IPS DF 6.9 (cell line): ENCODE data around the gene FER.

Experiments
- DNase-seq: peaks from one replicate; pipeline ENCODE4 v3.0.0-alpha.2; 2013; ENCODE audit warnings: low read depth, low spot score
- H3K27ac ChIP-seq: one replicate; pipeline ENCODE4 v1.5.1; 2013; ENCODE audit warnings: low read length, control low read depth
- H3K27me3 ChIP-seq: 2 replicates; pipeline ENCODE4 v1.6.1; 2013; ENCODE audit warnings: mild to moderate bottlenecking, low read length; ENCODE audit not compliant: control insufficient read depth, insufficient read depth
- H3K36me3 ChIP-seq: 2 replicates; pipeline ENCODE4 v1.6.1; 2013; ENCODE audit warnings: low read length; ENCODE audit not compliant: control insufficient read depth, insufficient read depth
- H3K4me1 ChIP-seq: 2 replicates; pipeline ENCODE4 v1.6.1; 2013; ENCODE audit warnings: low read length; ENCODE audit not compliant: control insufficient read depth, insufficient read depth
- H3K4me3 ChIP-seq: 2 replicates; pipeline ENCODE4 v1.5.1; 2013; ENCODE audit warnings: mild to moderate bottlenecking, low read length
- H3K9me3 ChIP-seq: 2 replicates; pipeline ENCODE4 v1.6.1; 2013; ENCODE audit warnings: low read length, inconsistent platforms; ENCODE audit not compliant: control insufficient read depth, insufficient read depth
- WGBS: extraction: QIAGEN DNeasy Blood & Tissue Kit; methylation state at CpG from one replicate; pipeline ENCODE4 v1.1.7; 2013; ENCODE audit warnings: mixed read lengths, missing lambda C conversion rate; ENCODE audit not compliant: insufficient read length, insufficient coverage; 5-methylcytosine and 5-hydroxymethylcytosine counted together

FER gene

DNA sequence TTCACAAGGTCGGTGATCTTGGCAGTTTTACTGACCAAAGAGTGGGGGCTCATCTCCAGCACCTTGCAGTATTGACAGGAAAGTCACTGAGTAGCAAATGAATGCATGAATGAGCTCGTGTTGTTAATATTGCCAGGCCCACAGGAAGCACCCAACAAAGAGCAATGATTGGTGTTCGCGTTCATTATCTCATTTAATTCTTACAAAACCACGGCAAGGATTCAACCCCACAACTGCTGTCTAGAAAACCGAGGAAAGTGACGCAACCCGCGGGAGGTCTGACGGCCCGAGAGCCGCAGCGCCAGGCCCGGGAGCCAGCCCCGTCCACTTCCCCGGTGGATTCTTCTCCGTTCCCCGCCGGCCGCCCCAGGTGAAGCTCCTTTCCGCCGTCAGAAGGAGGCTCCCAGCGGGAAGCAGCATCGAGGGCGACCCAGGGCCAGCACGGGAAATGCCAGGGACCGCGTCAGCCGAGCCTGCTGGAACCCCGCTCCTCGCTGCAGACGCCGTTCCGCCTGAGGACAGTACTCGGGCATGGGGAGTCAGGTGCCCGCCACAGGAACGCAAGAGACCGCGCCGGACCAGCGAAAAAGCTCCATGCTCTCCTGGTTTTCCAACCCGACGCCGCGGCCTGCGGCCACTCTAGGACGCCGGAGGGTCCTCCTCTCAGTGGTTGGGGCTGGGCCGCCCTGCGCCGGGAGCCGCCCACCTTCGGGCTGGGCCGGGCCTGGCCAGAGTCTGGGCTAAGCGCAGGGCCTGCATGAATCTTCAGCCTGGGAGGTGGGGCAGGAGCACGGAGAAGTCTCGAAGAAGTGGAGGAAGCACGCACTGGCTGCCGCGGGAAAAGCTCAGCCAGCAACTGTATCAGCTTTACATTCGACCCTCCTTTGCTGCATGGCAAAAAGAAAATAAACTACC lies 19.8 kb upstream of the FER start:
- no peaks in the 10 kb centered on the region for H3K27me3 ChIP-seq
- no CpG with 5 or more reads among the region's 61 CpGs for WGBS
- H3K9me3 ChIP-seq = no peaks in the 10 kb centered on the region
- H3K36me3 ChIP-seq = no peaks in the 10 kb centered on the region
- peak overlapping the region; percentile 53; the same call in 1 of the 2 replicates for H3K4me3 ChIP-seq
- peak; percentile 79 for DNase-seq
- 0 out of 2 replicates have a peak, but pooled peaks cover 2% of the 10 kb centered on the region for H3K4me1 ChIP-seq
- no peak overlapping the region for H3K27ac ChIP-seq

DNA sequence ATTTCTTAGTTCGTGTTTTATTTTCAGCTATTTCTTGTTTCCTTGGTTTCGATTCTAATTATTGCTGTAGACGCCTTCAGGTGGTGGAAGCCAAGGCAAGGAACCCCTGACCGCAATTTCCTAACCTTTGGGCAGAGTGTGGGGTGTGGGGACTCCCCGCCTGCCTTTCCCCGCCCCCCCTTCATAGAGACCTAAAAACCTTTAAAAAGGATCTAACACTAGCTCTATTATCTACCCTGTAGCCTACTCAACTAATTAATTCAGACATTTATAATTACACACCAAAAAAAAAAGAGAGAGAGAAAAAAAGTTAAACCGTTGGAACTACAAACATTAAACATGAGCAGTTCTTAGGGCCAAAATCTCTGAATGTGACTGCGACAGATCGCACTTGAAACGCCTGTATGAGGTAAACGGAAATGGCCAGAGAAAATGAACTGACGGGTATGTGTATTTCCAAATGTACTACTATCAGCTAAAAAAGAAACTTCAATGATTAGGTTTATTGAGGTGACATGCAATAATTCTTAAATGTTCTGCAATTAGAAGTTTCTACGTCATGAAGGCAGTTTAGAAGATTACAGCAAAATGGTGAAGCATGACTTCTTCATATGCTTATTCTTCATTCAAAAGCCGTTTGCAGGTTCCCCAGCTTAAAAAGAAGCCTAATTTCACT lies 19.0 kb upstream of the FER start:
- DNase-seq = no peak
- no peaks in the 10 kb centered on the region for H3K27me3 ChIP-seq
- no peaks in the 10 kb centered on the region for H3K36me3 ChIP-seq
- WGBS = no CpG with 5 or more reads among the region's 14 CpGs
- H3K4me1 ChIP-seq = 0 out of 2 replicates have a peak, but pooled peaks cover 2% of the 10 kb centered on the region
- H3K4me3 ChIP-seq = peak overlapping the region; percentile 53; the same call in 1 of the 2 replicates
- H3K27ac ChIP-seq = no peak overlapping the region
- no peaks in the 10 kb centered on the region for H3K9me3 ChIP-seq

DNA sequence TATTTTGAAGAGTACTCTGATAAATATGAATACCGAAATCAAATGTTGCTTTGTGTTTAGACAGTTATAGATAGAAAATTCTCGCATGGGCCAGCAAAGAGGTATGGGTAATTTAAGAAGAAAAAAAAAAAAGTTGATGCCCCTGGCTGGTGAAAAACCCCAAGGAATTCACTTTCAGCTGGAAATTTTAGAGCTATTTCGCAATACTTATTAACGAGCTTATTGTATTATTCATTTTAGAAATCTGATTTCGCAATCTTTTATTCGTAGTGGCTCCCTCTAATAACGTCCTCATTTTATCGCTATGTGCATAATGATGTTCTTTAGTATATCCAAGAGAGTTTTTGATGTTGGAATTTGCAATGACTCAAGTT lies 18.5 kb upstream of the FER start:
- 0 out of 2 replicates have a peak, but pooled peaks cover 2% of the 10 kb centered on the region for H3K4me1 ChIP-seq
- H3K36me3 ChIP-seq = no peaks in the 10 kb centered on the region
- no peak overlapping the region for H3K27ac ChIP-seq
- DNase-seq = no peak
- H3K9me3 ChIP-seq = no peaks in the 10 kb centered on the region
- H3K4me3 ChIP-seq = no peak overlapping the region
- no CpG with 5 or more reads among the region's 8 CpGs for WGBS
- no peaks in the 10 kb centered on the region for H3K27me3 ChIP-seq

DNA sequence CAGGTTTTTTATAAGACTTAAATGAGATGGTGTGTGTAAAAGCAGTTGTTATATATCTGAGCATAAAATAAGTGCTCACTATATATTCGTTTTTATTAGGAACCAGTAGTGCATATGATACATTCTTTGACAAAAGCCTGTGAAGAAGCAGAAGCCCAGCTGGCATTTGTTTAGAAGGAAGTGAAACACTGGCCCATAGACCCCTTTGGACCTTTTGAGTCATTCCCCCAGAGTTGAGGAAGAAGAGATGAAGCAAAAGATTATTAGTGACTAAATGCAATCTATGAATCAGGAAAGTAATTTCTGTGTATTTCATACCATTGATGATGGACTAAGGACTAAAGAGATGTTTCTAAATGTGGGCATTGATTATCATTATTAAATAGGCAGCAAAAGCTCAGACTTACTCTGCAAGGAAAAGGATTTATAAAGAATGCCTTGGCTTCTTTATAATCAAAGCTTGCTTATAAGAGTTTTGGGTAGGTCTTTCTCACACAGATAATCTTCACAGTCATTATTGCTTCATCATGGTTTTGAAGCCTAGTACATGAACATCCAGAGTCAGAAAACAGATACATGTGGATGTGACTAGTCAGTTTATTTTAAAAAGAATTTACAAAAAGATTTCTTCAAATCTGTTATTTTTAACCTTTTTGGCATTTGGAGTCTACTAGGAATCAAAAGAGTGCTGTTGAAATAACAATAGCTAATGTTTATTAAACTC lies 16.9 kb upstream of the FER start:
- Histone ChIP-seq H3K36me3 (no peaks in the 10 kb centered on the region), H3K4me3 (no peak overlapping the region), H3K9me3 (no peaks in the 10 kb centered on the region), H3K27ac (no peak overlapping the region), H3K4me1 (0 out of 2 replicates have a peak, but pooled peaks cover 2% of the 10 kb centered on the region), H3K27me3 (no peaks in the 10 kb centered on the region)
- no CpG with 5 or more reads among the region's 1 CpG for WGBS
- DNase-seq = no peak

DNA sequence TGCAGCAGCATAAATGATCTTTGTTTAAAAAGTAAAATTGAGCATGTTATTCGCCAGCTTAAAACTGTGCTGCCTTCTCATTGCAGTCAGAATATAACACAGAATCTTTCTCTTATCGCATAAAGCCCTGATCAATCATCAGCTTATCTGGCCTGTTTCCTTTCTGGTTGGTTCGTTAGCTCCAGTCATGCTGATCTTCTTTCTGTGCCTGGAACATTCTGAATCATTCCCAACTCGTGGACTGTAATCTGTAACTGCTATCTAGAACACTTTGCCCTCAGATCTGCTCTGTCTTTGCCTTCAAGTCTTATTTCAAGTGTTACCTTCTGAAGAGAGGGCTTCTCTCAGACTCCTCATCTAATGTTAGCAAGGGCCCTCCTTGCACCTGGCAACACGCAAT lies 11.9 kb upstream of the FER start:
- no CpG with 5 or more reads among the region's 5 CpGs for WGBS
- Histone ChIP-seq H3K9me3 (no peaks in the 10 kb centered on the region), H3K36me3 (no peaks in the 10 kb centered on the region), H3K27me3 (no peaks in the 10 kb centered on the region), H3K4me3 (no peak overlapping the region), H3K4me1 (no peaks in the 10 kb centered on the region), H3K27ac (no peak overlapping the region)
- no peak for DNase-seq

DNA sequence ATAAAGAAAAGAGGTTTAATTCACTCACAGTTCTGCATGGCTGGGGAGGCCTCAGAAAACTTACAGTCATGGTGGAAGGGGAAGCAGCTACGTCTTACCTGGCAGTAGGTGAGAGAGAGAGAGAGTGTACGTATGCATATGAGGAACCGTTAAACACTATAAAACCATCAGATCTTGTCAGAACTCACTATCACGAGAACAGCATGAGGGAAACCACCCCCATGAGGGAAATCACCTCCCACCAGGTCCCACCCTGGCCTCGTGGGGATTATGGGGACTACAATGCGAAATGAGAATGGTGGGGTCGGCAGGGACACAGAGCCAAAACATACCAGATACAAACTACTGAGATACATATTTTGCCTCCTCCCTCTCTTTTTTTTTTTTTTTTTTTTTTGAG lies 10.8 kb upstream of the FER start:
- no peaks in the 10 kb centered on the region for H3K4me1 ChIP-seq
- no peak overlapping the region for H3K27ac ChIP-seq
- no peaks in the 10 kb centered on the region for H3K36me3 ChIP-seq
- H3K27me3 ChIP-seq = no peaks in the 10 kb centered on the region
- no CpG with 5 or more reads among the region's 7 CpGs for WGBS
- no peak overlapping the region for H3K4me3 ChIP-seq
- DNase-seq = no peak
- H3K9me3 ChIP-seq = no peaks in the 10 kb centered on the region

DNA sequence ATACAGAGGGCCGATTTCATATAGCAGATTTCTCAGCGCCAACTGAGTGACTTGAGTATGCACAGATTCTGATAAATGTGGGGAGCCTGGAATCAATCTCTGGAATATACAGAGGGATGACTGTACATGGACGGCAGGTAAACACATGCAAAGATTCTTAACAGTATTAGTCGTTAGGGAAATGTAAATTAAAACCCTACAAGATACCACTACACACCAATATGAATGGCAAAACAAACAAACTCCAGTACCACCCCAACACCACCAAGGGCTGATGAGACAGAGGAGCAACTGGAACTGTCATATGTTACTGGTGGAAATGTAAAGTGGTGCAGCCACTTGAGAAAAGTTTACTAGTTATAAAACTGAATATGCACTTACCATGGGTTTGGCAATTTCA lies 8.3 kb upstream of the FER start:
- Histone ChIP-seq H3K27me3 (no peaks in the 10 kb centered on the region), H3K36me3 (no peaks in the 10 kb centered on the region), H3K4me3 (no peak overlapping the region), H3K4me1 (no peaks in the 10 kb centered on the region), H3K27ac (no peak overlapping the region), H3K9me3 (no peaks in the 10 kb centered on the region)
- WGBS = no CpG with 5 or more reads among the region's 4 CpGs
- no peak for DNase-seq

DNA sequence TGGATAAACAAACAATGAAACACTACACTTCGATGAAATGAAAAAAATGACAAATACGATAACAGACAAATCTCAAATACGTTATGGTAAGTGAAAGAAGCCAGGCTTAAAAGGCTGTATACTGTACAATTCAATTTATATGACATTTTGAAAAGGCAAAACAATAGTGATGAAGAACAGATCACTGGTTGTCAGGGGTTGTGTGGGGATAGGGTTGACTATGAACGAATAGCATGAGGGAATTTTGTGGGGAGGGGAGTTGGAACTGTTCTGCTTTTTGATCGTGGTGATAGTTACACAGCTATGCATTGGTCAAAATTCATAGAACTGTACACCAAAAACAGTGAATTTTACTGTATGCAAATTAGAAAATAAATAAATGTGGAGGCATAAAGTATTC lies 7.8 kb upstream of the FER start:
- no peaks in the 10 kb centered on the region for H3K9me3 ChIP-seq
- no peak for DNase-seq
- H3K27me3 ChIP-seq = no peaks in the 10 kb centered on the region
- WGBS = no CpG with 5 or more reads among the region's 5 CpGs
- H3K4me1 ChIP-seq = no peaks in the 10 kb centered on the region
- no peaks in the 10 kb centered on the region for H3K36me3 ChIP-seq
- H3K4me3 ChIP-seq = no peak overlapping the region
- no peak overlapping the region for H3K27ac ChIP-seq

DNA sequence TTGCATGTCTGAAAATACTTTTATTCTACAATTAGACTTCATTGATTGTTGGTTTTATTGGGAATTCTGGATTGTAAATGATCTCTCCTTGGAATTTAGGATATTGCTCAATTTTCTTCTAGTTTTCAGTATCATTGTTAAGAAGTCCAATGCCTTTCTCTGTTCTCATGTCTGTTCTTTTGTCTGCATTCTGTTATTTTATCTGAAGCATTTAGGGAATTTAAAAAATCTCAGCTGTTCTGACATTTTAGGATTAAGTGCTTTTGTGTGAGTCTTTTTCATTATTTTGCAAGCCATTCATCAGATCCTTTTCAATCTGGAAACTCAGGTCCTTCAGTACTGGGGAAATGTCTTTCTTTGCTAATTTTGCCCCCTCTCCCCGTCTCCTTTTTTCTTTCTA lies 4.4 kb upstream of the FER start:
- no CpG with 5 or more reads among the region's 1 CpG for WGBS
- no peak overlapping the region for H3K27ac ChIP-seq
- DNase-seq = no peak
- H3K9me3 ChIP-seq = no peaks in the 10 kb centered on the region
- no peaks in the 10 kb centered on the region for H3K27me3 ChIP-seq
- no peaks in the 10 kb centered on the region for H3K4me1 ChIP-seq
- no peaks in the 10 kb centered on the region for H3K36me3 ChIP-seq
- H3K4me3 ChIP-seq = no peak overlapping the region

DNA sequence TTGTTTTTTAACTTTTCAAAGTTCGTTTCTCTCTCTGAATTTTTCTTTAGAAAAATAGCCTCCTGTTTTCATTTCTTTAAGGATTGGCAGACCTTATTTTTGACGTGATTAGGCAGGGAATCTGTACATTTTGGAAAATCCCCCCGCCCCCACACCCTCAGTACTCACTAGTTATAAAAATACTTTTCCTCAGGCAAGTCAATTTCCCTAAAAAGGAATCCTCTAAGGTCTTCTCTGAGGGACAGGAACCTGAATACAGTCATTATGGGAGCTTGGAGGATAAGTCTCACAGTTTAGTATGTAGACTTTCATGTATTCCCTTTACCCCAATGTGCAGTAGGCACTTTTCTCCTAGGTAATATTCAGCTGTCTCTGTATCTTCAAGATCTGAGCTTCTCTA lies 3.9 kb upstream of the FER start:
- H3K27me3 ChIP-seq = no peaks in the 10 kb centered on the region
- H3K27ac ChIP-seq = no peak overlapping the region
- H3K4me3 ChIP-seq = no peak overlapping the region
- H3K9me3 ChIP-seq = no peaks in the 10 kb centered on the region
- no peaks in the 10 kb centered on the region for H3K36me3 ChIP-seq
- DNase-seq = no peak
- WGBS = no CpG with 5 or more reads among the region's 3 CpGs
- no peaks in the 10 kb centered on the region for H3K4me1 ChIP-seq
